Measurements from ENCODE around the gene NFIC. TPM values are rescaled to one million over a fixed set of nuclear protein-coding genes. Genes with fewer than 3 reads are reported as not detected.

Gene NFIC
- total RNA-seq, 1 donor from 2014 or later, result 194 TPM

Other genes starting within 250 kb of the NFIC start
- 7.1 TPM for gene GNA15, start 230.6 kb upstream of the NFIC start, total RNA-seq
- 4.9 TPM for gene S1PR4, start 187.8 kb upstream of the NFIC start, total RNA-seq
- gene NCLN, start 180.7 kb upstream of the NFIC start, total RNA-seq, result 118 TPM
- not detected for gene CELF5, start 141.9 kb upstream of the NFIC start, total RNA-seq
- not detected for gene SMIM24, start 113.9 kb downstream of the NFIC start, total RNA-seq
- gene SMIM44, start 116.9 kb downstream of the NFIC start, total RNA-seq, result not detected
- gene DOHH, start 134.1 kb downstream of the NFIC start, total RNA-seq, result 40.9 TPM
- 56.8 TPM for gene FZR1, start 139.7 kb downstream of the NFIC start, total RNA-seq
- gene TEKTIP1, start 172.6 kb downstream of the NFIC start, total RNA-seq, result not detected
- 133 TPM for gene MFSD12, start 191.0 kb downstream of the NFIC start, total RNA-seq
- 149 TPM for gene HMG20B, start 206.4 kb downstream of the NFIC start, total RNA-seq
- 6.1 TPM for gene GIPC3, start 218.9 kb downstream of the NFIC start, total RNA-seq
- 37.8 TPM for gene TBXA2R, start 240.3 kb downstream of the NFIC start, total RNA-seq

Data from ascending aorta (tissue), 1 donor.